Ishikawa (cell line): Measurements from ENCODE around the gene COG2.

Experiments
- CEBPB ChIP-seq: IDR thresholded peaks from 2 replicates; pipeline ENCODE4 v1.6.1; 2012
- CREB1 ChIP-seq: IDR thresholded peaks from 2 replicates; pipeline ENCODE4 v1.6.1; 2012; ENCODE audit warnings: low read depth
- EGR1 ChIP-seq: IDR thresholded peaks from 2 replicates; pipeline ENCODE4 v1.6.1; 2012
- EP300 ChIP-seq: IDR thresholded peaks from 2 replicates; pipeline ENCODE4 v1.6.1; 2012; ENCODE audit warnings: borderline replicate concordance
- FOXM1 ChIP-seq: IDR thresholded peaks from 2 replicates; pipeline ENCODE4 v1.6.1; 2012; ENCODE audit warnings: low read depth, borderline replicate concordance
- MAX ChIP-seq: IDR thresholded peaks from 2 replicates; pipeline ENCODE4 v1.6.1; 2012
- NFIC ChIP-seq: IDR thresholded peaks from 2 replicates; pipeline ENCODE4 v1.6.1; 2012
- RAD21 ChIP-seq: IDR thresholded peaks from 2 replicates; pipeline ENCODE4 v1.6.1; 2012; ENCODE audit warnings: low read depth
- REST ChIP-seq: IDR thresholded peaks from 2 replicates; pipeline ENCODE4 v1.6.1; 2012; ENCODE audit warnings: low read depth, mild to moderate bottlenecking
- TAF1 ChIP-seq: IDR thresholded peaks from 2 replicates; pipeline ENCODE4 v1.6.1; 2012; ENCODE audit warnings: low read depth, mild to moderate bottlenecking
- TCF12 ChIP-seq: IDR thresholded peaks from 2 replicates; pipeline ENCODE4 v1.6.1; 2012; ENCODE audit warnings: low read depth
- TEAD4 ChIP-seq: IDR thresholded peaks from 2 replicates; pipeline ENCODE4 v1.6.1; 2012
- USF1 ChIP-seq: IDR thresholded peaks from 2 replicates; pipeline ENCODE4 v1.6.1; 2012
- YY1 ChIP-seq: IDR thresholded peaks from 2 replicates; pipeline ENCODE4 v1.6.1; 2012; ENCODE audit warnings: low read depth
- ZBTB7A ChIP-seq: IDR thresholded peaks from 2 replicates; pipeline ENCODE4 v1.6.1; 2012; ENCODE audit warnings: low read depth

Gene COG2

GRCh38 chr1:230596306-230596705 lies 46.0 kb upstream of the COG2 start:
- TF ChIP-seq NFIC (no peak), CREB1 (no peak), EGR1 (no peak), ZBTB7A (no peak), CEBPB (no peak), TAF1 (no peak), EP300 (no peak), MAX (no peak), REST (no peak), RAD21 (no peak), YY1 (no peak)

- TF ChIP-seq EGR1 (no peak), EP300 (no peak), RAD21 (no peak), MAX (no peak), ZBTB7A (no peak), FOXM1 (no peak), REST (no peak), USF1 (no peak), CREB1 (no peak), TCF12 (no peak), TAF1 (no peak), NFIC (no peak), CEBPB (no peak), TEAD4 (no peak)
These were observed 43.5 kb upstream of the COG2 start for GRCh38 chr1:230598745-230599144.

GRCh38 chr1:230599926-230600656 lies 42.2 kb upstream of the COG2 start:
- no peak for TF ChIP-seq FOXM1
- TF ChIP-seq TEAD4: no peak
- TF ChIP-seq MAX: no peak
- TF ChIP-seq EGR1: no peak
- TF ChIP-seq CEBPB: no peak

GRCh38 chr1:230609208-230609607 lies 33.1 kb upstream of the COG2 start:
- TF ChIP-seq YY1 (no peak), REST (no peak), USF1 (no peak), RAD21 (no peak), TCF12 (no peak), TEAD4 (no peak), FOXM1 (no peak), CREB1 (no peak), EGR1 (no peak), CEBPB (no peak), ZBTB7A (no peak), TAF1 (no peak), EP300 (no peak), NFIC (no peak), MAX (no peak)
